Middle frontal gyrus (tissue), 1 donor: ENCODE measurements around the gene ATG4C.

ENCODE experiments used
- DNase-seq: peaks from one replicate; pipeline ENCODE4 v3.0.0-alpha.2; 2015; ENCODE audit warnings: low spot score; ENCODE audit errors: extremely low spot score

The ATG4C gene

DNA sequence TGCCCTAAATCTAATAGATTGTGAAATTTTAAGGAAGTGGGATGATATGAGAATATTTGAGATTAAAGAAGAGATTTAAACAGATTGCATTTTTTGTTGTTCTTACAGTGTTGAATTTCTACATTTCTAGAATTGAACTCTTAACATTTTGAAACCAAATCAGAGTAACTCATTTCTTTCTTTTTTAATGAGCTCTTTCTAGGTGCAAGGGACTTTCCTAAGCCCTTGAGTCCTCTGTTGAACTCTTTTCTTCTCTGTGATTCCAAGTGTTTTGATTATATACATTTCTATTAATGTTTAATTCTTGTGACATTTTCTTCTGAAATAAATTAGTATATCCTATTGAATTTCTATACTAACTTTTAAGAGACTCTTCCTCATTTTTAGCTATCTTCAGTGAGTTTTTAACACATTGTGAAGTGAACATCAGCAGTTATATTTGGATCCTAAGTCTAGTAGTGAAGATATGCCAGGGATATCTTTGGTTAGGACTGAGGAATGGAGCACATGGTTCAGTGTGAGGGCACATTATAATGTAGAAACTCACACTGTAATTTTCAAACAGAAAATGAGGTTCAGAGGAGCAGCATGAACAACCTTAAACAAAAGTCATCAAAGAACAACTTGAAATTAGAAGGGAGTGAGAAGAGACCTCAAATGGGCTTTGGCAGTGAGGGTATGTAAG is 53.1 kb downstream of the ATG4C start:
- DNase-seq = no peak

DNA sequence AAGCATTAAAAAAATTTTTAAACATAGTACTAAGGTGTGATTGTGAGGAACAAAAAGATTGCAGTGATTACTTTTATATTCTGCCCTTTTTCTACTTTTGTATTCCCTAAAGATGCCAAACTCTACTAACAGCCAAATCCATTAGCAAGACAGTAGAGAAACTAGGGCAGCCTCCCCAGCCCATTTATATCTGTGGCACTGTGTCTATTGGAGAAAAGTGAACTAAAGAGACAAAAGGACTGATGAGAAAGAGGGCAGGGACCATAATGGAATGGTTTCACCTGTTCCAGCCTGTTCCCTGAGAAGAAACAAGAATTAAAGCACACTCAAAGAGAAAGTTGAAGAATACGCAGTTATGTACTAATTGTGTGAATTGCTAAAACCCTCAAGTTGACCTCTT is 56.6 kb downstream of the ATG4C start:
- no peak for DNase-seq

DNA sequence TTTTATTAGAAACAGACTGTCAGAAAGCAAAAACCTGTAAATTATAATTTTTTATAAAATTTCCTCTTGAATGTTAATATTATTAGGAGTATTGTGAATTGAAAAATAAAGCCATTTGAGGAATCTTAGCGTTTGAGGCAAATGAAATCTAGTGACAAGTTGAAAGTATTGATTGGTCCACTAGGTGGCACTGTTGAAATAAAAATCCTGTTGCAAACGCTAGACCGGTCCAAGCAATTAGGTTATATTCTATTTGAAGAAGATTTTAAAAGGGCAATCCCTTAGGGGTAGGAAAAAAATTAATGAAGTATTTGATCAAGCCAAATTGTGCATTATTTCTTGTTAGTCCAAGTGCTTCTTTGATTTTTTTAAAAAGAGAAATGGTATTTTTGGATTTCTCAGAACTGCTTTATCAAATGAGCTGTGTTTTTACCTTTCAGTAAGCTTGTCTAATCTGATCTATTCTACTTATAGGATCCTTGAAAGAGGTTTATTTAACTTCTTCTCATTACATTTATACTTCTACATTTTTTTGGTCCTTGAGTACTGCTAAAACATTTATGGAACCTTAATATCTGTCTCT is 57.7 kb downstream of the ATG4C start:
- peak; percentile 75 for DNase-seq

DNA sequence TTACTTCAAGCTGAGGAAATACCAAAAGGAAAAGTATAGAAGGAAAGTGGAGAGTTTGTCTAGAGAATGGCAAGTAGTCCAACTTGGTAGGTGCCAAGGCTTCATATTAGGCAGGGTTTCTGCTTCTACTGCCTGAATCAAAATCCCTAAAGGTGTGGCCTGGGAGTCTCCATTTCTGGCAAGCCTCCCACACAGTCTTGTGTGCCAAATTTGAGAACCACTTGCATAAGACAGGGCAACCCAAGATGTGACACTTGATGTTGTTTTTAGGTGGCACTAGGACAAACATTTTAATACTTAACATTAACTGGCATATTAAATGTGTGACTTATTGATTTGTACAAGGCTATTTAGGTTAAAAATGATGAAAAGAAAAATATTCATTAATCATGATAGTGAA is 60.1 kb downstream of the ATG4C start:
- DNase-seq = no peak

DNA sequence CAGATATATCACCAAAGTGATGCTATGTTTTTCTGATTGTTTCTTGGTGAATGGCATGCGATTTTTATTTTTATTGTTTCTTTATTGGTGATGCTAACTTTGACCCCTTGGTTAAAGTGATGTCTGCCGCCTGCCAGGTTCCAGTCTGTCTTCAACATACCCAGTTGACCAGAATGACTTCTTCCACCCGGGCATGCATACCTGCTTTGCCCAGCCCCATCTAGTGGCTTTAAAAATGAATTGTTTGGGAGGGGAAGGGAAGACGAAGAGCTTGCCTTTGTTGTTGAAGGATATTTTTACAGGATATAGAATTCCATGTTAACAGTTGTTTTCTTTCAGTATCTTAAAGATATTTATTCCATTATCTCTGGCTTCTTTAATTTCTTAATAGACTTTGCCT is 65.1 kb downstream of the ATG4C start:
- DNase-seq = no peak

DNA sequence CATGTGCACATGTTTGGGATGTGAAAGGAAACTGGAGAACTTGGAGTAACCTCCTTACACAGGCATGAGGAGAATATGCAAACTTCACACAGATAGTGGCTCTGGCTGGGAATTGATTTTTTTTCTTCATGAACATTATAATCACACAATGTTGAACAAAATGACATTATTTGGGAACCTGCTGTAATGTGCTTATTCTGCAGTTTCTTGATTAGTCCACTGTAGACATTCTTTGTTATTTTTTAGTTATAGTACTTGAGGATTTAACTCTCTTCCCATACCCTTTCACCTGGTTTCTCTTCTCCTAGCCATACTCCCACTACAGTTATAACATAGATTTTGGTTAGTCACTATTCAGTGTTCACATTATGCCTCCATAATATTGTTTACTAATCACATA is 68.3 kb downstream of the ATG4C start:
- no peak for DNase-seq

DNA sequence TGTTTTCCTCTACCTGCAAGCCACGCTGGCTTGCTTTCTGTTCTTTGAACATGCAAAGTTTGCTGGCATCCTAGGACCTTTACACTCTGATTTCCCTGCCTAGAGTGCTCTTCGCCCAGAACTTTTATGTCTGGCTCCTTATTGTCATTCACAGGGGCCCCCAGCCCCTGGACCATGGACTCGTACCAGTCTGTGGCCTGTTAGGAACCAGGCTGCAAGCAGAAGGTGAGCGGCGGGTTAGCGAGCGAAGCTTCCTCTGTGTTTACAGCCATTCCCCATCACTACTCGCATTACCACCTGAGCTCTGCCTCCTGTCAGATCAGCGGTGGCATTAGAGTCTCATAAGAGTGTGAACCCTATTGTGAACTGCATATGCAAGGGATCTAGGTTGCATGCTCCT is 73.0 kb downstream of the ATG4C start:
- DNase-seq = no peak

DNA sequence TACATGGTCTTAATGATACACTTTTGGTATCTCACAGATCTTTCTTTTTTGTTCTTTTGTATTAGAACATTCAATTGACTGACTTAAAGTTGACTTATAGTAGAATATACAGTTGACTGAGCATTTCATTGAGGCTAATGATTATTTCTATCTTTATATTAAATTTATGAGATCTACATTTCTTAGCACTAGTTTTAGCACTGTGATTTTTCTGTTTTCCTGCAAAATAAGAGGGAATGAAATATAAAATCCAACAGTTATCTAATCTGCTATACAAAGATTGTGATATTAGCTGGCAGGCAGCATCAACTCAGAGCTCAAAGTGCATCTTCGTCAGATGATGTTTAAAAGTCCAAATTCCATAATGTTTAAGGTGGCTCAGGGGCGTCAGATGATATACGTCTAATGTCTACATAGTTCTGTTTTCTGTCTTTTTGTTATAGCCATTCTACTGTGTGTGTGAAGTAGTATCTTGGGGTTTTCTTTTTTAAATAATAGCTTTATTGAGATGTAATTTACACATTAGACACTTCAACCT is 85.4 kb downstream of the ATG4C start:
- no peak for DNase-seq

DNA sequence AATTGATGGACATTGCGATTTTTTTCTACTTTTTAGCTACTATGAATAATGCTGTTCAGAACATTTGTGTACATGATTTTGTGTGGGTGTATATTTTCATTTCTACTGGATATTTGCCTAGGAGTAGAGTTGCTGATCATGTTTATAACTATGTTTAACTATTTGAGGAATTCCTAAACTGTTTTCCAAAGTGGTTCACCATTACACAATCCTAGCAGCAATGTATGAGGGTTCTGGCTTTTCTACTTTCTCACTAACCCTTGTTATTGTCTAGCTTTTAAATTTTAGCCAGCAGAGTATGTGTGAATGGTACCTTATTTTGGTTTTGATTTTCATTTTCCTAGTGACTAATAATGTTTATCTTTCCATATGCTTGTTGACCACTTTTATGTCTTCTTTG is 86.2 kb downstream of the ATG4C start:
- DNase-seq = no peak

DNA sequence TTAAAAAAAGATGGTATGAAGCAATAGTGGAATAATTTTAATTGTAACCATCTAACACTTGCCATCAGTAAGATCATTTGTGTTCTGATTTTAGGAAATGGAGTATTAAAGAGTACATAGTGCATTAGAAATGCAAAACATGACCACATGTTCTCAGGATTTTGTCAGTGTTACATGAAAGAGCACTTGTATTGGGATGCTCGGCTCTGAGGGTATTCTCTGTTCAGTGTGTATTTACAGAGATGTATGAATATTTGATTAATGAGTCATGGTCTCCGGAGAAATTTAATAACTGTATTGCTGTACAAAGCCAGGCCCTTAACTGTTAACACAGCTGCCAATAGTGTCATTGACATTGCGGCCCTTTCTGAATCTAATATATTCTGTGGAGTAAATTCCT is 91.7 kb downstream of the ATG4C start:
- no peak for DNase-seq

DNA sequence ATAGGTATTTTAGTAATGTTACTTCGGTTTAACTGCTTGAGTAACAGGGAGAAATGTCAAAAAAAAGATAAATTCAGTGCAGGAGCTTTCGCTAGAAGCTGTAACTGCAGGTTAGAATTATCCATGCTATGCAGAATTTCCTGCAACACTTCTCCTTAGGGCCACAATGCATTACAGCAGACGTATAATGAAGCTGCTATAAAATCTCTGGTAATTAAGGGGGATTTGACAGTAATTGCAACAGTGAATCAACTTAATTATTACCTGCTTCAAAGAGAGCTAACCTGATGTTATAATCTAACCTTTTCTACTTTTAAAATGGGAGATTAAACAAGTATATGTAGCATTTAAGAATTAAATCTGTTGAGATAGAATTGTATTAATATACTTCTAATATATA is 92.6 kb downstream of the ATG4C start:
- no peak for DNase-seq

DNA sequence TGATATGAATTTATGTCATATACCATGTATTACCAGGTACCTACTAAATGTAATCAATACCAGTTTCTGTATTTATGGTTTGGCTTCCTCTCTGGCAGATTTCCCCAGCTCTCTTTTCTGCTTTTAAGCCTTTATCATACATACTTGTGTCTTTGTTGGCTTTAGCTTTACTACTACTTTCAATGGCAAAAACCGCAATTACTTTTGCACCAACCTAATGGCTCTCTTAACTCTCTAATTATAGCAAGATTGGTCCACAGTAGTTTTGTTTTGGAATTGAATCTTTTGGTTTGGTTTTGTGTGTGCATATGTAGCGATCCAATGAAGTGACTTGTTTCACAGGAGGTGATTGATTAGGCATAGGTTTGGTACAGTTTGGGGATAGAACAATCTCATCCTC is 93.6 kb downstream of the ATG4C start:
- DNase-seq = no peak

DNA sequence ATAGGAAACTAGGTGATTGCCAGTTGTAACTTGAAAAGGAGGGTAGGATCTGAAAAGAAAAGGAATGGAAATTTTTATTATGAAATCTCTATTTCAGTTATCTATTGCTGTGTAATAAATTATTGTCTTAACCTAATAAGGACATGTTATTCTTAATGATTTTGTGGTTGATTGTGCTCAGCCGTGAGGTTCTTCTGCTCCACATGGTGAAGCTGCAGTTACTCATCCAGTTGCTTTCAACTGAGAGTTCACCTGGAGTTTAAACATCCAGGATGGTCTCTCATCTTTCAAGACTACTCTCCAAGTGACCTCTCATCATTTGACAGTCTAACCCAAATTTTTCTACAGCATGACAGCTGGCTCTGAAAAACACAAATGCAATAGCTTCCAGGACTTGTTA is 96.0 kb downstream of the ATG4C start:
- no peak for DNase-seq

DNA sequence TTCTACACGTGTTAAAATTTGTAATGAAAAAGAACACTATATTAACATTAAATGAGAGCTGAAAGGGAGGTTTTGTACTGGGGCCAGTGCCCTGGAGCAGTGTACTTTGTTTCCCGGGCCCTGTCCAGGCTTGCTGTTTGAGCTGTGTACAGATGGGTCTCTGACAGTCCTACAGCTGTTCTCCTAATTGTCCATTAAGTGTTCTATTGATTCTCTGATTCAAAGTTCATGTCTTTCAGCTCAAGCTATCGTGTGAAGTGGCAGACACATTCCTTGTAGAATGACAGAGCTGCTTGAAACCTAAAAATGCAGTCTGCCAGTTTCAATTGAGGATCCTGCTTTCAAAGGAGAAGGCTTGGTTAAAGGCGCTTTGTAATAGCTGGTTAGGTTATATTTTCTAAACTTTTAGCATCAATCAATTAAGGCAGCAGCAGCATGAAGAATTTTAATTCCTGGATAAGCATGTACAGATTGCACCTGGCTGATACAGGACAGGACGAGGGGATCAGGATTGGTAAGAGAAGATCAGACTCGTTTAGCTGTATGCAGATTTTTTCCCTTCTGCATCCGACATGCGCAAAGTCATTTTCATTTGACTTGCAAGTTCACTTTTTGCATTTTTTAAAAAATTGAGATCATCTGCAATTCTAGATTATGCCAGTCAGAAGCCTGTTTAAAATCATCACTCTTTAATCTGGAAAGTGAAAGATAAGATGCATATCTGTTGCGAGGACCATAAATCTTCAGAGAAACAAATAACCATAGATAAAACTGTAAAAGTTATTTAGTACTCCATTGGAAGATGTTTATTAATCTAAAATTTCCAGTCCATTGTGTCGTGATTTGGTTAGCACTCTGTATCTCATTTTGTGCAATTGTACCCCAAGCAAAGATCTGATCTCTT is 98.5 kb downstream of the ATG4C start:
- no peak for DNase-seq

DNA sequence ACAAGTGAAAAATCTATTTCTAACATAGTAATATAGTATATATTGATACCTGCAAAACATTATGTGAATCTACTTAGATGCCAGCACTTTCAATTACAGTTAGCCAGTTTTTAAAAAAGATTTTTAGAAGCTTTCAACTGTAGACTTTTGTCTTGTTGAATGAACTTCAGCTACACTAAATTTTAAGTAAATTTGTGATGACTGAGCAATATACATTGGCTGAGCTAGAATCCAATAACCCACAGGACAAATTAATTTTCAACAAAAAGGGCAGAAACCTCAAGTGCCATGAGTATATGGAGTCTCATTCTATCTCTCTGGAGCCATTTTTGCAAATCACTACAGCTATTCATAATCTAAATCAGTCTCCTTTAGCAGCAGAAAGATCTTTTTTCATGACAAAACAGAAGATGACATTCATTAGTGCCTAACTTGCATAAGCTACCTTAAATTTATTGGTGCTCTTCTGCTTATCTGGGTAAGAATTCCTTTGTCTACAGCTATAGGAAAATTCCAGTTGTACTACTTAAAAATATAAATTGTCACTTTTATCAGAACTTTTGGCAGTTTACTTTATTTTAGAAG is 100.3 kb downstream of the ATG4C start:
- DNase-seq = no peak

DNA sequence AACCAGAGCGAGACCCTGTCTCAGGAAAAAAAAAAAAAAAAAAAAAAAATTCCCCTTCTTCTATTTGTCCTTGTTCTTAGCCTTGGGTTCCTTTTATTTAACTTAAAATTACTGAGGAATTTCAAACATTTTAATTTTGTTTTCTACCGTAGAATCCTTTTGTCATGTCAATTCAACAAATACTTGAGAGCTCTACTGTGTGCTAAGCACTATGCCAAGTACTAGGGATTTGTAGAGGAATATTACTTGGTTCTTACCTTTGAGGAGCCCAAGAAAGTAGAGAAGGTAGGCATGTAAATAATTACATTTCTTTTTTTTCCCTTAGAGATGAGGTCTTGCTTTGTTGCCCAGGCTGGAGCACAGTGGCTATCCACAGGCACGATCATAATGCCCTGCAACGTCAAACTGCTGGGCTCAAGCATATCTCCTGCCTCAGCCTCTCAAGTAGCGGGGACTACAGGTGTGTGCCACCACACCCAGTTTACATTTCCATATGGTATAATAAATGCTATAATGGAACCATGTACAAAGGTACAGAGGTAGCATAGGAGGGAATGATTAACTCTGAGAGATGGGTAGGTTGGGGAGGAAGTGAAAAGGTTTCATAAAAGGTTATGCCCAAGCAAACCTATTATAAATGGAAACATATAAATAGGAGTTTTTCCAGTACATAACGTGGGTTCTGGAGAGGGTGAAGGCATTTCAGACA is 104.0 kb downstream of the ATG4C start:
- DNase-seq = no peak

DNA sequence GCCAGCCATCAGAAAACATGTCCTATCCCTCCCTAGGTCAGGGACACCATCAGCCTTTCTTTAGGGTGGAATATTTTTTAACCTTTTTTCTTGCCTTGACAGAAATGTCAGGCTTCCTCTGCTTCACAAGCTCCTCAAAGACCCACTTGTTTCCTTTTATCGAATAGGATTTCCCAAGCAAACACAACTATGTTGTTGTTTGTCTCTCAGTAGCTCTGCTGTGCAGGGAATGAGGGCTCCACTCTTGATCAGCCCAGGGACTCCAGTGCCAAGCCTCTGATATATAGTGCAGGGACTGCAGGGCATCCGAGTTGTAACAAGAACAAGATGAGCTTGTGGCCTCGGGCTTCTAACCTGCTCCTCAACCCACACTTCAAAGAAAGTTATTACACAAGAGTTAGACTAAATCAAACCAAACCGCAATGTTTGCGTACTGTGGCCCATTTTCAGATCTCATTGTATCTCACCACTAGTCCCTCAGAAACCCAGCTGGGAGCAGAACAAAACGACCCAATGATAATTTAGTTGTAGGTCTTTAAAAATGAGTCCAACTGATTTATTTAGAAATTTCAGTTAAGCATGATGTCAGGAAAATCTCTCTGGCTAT is 108.1 kb downstream of the ATG4C start:
- no peak for DNase-seq

DNA sequence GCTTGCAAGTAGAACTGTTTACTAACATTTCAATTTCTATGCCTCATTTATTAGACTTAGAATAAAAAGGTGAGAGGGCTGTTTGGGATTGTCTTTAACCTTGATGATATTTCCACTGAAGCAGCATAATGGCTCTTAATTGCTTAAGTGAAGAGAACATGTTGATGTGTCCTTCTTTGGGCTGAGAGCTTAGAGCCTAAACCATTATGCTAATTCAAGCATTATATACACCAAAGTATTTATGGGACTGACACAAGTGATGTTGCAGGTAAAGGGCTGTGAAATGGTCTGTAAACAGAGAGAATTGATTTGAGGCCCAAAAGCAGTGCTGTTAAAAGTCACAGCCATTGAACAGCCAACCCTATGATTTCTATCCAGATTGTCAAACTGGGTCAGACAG is 113.9 kb downstream of the ATG4C start:
- DNase-seq = no peak

DNA sequence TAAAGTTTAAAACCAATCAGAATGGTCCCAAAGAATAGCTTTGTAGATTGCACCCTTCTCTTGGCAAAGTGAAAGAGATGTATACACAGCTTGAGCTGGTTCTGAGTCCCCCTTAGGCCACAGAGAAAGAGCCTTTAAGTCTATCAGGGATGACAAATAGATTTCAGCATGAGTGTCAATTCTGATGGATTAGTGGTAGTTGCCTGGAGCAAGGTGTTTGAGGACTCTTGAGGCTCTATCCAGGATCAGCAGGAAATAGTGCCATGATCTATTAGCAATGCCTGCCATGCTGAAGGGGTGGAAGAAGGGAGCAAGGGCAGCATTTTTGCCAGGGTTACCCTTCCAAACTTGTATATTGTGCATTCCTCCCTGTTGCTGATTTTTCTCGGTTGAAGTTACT is 116.6 kb downstream of the ATG4C start:
- DNase-seq = no peak

DNA sequence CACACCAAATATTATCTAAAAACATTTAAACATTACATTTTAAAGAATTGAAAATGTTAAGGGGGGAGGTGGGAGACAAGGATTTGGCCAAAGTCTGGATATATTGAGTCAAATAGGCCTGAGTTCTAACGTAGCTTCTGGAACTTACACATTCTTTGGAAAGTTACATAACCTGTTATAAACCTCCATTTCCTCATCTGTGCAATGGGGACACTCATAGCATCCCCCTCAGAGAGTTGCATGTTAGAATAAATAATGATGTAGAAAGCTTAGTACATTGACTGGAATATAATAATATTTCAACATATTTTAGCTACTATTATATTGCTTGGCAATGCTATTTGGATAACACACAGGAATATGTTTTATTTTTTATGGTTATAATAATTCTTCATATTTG is 117.7 kb downstream of the ATG4C start:
- no peak for DNase-seq

DNA sequence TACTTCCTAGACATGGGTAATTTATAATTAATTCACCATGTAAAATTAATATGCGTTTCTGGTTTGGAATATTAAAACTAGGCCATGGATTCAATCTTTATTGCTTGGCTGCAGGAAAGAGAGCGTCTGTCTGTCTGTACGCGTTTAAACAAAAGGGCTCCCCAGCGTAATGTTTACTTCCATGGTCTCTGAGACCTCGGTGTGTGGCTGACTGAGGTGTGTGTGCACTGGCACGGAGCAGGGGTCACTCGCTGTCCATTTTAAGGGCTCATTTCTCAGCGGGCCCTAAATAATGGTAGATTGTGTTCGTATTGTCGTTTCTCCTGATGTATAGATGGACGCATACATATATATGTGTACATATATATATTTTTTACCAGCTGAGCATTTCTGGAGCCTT is 119.6 kb downstream of the ATG4C start:
- no peak for DNase-seq
